Keratinocyte (primary cell): ENCODE data around the gene GJD3. TPM values are rescaled to one million over a fixed set of nuclear protein-coding genes. Genes with fewer than 3 reads are reported as not detected.
A peak's percentile ranks its signal among the peaks of the same experiment; 100 is the strongest.

Source experiments
- DNase-seq: peaks from one replicate; pipeline ENCODE4 v3.0.0-alpha.2; 2011; ENCODE audit warnings: low read depth, missing footprints, low spot score
- FAIRE-seq: peaks from 2 replicates; lab custom pipeline; 2011; peaks lifted over from hg19 to GRCh38; lab: Jason Lieb, UNC
- H2AFZ ChIP-seq: 2 replicates; pipeline ENCODE4 v1.6.0; 2012; ENCODE audit warnings: low read length, control low read depth, inconsistent platforms; ENCODE audit not compliant: control insufficient read depth
- H3K27ac ChIP-seq: 2 replicates; pipeline ENCODE4 v1.5.1; 2011; ENCODE audit warnings: low read length; ENCODE audit not compliant: control insufficient read depth, insufficient read depth
- H3K27me3 ChIP-seq: 3 replicates; pipeline ENCODE4 v1.6.0; 2011; ENCODE audit warnings: low read length; ENCODE audit not compliant: control insufficient read depth, insufficient read depth; ENCODE audit errors: extremely low read depth
- H3K36me3 ChIP-seq, 2 experiments: 2 replicates in 1 of 2; 3 replicates in 1 of 2; pipeline ENCODE4 v1.5.1; 2011; ENCODE audit warnings: low read length in 2 of 2, mild to moderate bottlenecking in 1 of 2; ENCODE audit not compliant: control insufficient read depth in 2 of 2, insufficient read depth in 2 of 2; ENCODE audit errors: extremely low read depth in 1 of 2
- H3K4me1 ChIP-seq: 3 replicates; pipeline ENCODE4 v1.5.1; 2011; ENCODE audit warnings: low read length; ENCODE audit not compliant: control insufficient read depth, insufficient read depth; ENCODE audit errors: extremely low read depth
- H3K4me2 ChIP-seq: 3 replicates; pipeline ENCODE4 v1.6.0; 2011; ENCODE audit warnings: low read depth, low read length; ENCODE audit not compliant: control insufficient read depth, insufficient read depth; ENCODE audit errors: extremely low read depth
- H3K4me3 ChIP-seq, 3 experiments: fragments of 200-600 bp in 1 of 3; sonication (generic) in 1 of 3; 2 replicates in 2 of 3; 3 replicates in 1 of 3; pipeline ENCODE4 v1.5.1; 2011 to 2016; ENCODE audit warnings: low read length in 3 of 3, mild to moderate bottlenecking in 3 of 3, control low read depth in 2 of 3, inconsistent platforms in 1 of 3, low read depth in 1 of 3, mixed read lengths in 1 of 3, mixed run types in 1 of 3, moderate library complexity in 1 of 3; ENCODE audit not compliant: control insufficient read depth in 2 of 3, insufficient read depth in 2 of 3; ENCODE audit errors: extremely low read depth in 1 of 3
- H3K79me2 ChIP-seq: 2 replicates; pipeline ENCODE4 v1.6.0; 2012; ENCODE audit warnings: low read length; ENCODE audit not compliant: control insufficient read depth, insufficient read depth
- H3K9ac ChIP-seq: 3 replicates; pipeline ENCODE4 v1.6.0; 2011; ENCODE audit warnings: low read length; ENCODE audit not compliant: control insufficient read depth, insufficient read depth; ENCODE audit errors: extremely low read depth
- H3K9me1 ChIP-seq: 3 replicates; pipeline ENCODE4 v1.6.0; 2011; ENCODE audit warnings: low read length; ENCODE audit not compliant: control insufficient read depth, insufficient read depth; ENCODE audit errors: extremely low read depth
- H3K9me3 ChIP-seq: 2 replicates; pipeline ENCODE4 v1.5.1; 2012; ENCODE audit warnings: low read depth, low read length; ENCODE audit not compliant: control insufficient read depth
- H4K20me1 ChIP-seq: 3 replicates; pipeline ENCODE4 v1.6.0; 2011; ENCODE audit warnings: low read length; ENCODE audit not compliant: control insufficient read depth, insufficient read depth; ENCODE audit errors: extremely low read depth
- CTCF ChIP-seq, 3 experiments: IDR thresholded peaks in 1 of 3; conservative IDR thresholded peaks in 1 of 3; optimal IDR thresholded peaks in 1 of 3; 2 replicates in 2 of 3; 3 replicates in 1 of 3; pipeline versions ENCODE3 to v1.5.1; 2011; ENCODE audit warnings: low read length in 3 of 3, mild to moderate bottlenecking in 3 of 3, moderate library complexity in 2 of 3, control low read depth in 1 of 3, inconsistent platforms in 1 of 3; ENCODE audit not compliant: insufficient read depth in 2 of 3; ENCODE audit errors: extremely low read depth in 1 of 3
- EZH2 ChIP-seq: IDR thresholded peaks from one replicate; pipeline ENCODE4 v1.6.1; 2012; ENCODE audit warnings: inconsistent platforms, mild to moderate bottlenecking, low read length, moderate library complexity
- dilution Hi-C: fragments of 300-500 bp; cut with MboI; formaldehyde crosslinking; loops from one replicate; pipeline ENCODE4 v1.7.0; 2020; ENCODE audit warnings: low sequenced_read_pairs; ENCODE audit not compliant: extremely low pct_ligation_motif_present
- polyA plus RNA-seq, 5 experiments: library from polyadenylated mRNA; depleted of rRNA in 3 of 5; stranded (reverse) in 3 of 5; stranded (forward) in 1 of 5; unstranded in 1 of 5; fragments of >200 nt; gene quantifications; 1 replicate in 1 of 5; 2 replicates in 3 of 5; 3 replicates in 1 of 5; pipeline versions ENCODE4 v1.2.1 to v1.2.3, GENCODE V29; 2011 to 2012; ENCODE audit warnings: missing spikeins in 2 of 5, low read depth in 1 of 5, low replicate concordance in 1 of 5

GJD3 gene
- polyA plus RNA-seq, 1 donor (not counting 4 experiments of a cell fraction or from before 2014, with no cell fraction given): not detected

GRCh38 chr17:40350689-40351358 lies 13.7 kb downstream of the GJD3 start:
- H3K4me1 ChIP-seq: peaks cover 43% of the 10 kb centered on the region
- H3K79me2 ChIP-seq: peaks cover 21% of the 10 kb centered on the region
- H3K9me3 ChIP-seq: no peaks in the 10 kb centered on the region
- H3K4me3 ChIP-seq: no peak overlapping the region
- peak overlapping the region; percentile 74 for H3K9ac ChIP-seq
- H3K4me2 ChIP-seq: no peak overlapping the region
- H4K20me1 ChIP-seq: no peaks in the 10 kb centered on the region
- no peak for DNase-seq
- H3K27me3 ChIP-seq: no peaks in the 10 kb centered on the region
- no peak overlapping the region for H2AFZ ChIP-seq
- peaks cover 2% of the 10 kb centered on the region for H3K9me1 ChIP-seq
- H3K36me3 ChIP-seq: peaks cover 14 to 20% of the 10 kb centered on the region in 2 experiments
- dilution Hi-C loops: no loop called here
- H3K27ac ChIP-seq: peak overlapping the region; percentile 90
- FAIRE-seq: no peak
- no peak for TF ChIP-seq CTCF (optimal IDR thresholded peaks at IDR 0.05 in 1 of 3, IDR thresholded peaks at IDR 0.05 in 1 of 3, conservative IDR thresholded peaks at IDR 0.05 in 1 of 3; ENCODE audit: extremely low read depth in 1 of 3, insufficient read depth in 2 of 3, low read length in 3 of 3)
- no peak for TF ChIP-seq EZH2

DNA sequence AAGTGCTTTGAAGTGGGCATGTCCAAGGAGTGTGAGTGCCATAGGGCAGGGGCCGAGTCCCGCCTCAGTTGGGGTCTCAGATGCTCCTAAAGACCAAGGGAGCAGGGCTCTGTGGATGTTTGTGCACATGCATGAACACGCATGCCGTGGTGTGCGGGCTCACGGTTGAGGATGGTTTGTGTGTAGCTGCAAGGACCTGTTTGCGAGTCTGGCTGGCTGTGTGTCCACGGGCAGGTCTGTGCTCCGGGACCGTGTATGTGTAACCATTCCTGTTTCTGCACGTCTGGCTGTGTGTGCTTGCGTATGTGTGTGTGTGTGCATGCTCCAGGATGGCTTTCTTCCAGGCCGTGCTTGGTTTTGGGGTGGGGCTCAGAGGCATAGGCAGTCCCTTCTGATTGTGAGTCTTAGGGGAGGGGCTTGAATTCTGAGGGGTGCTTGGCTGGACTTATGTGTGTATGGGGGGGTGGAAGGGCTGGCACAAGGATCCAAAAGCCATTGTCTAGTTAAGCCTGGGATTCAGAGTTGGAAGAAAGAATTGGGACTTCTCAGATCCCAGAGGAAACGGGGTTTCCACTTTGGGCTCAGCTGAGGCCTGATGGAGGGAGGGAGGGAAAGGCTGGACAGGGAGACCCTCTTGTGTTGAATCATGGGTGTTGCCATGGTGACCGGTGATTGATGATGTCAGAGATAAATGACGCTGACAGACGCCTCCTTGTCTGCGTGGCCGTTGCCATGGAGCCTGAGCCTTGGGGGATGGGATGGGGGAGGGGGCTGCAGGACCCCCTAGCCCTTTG lies 14.4 kb downstream of the GJD3 start:
- peak overlapping the region; percentile 74 for H3K9ac ChIP-seq
- H3K36me3 ChIP-seq: peaks cover 9 to 18% of the 10 kb centered on the region in 2 experiments
- no peaks in the 10 kb centered on the region for H3K9me3 ChIP-seq
- H3K4me2 ChIP-seq: peak overlapping the region; percentile 91
- H3K4me1 ChIP-seq: peaks cover 50% of the 10 kb centered on the region
- TF ChIP-seq CTCF (optimal IDR thresholded peaks at IDR 0.05 in 1 of 3, IDR thresholded peaks at IDR 0.05 in 1 of 3, conservative IDR thresholded peaks at IDR 0.05 in 1 of 3; ENCODE audit: extremely low read depth in 1 of 3, insufficient read depth in 2 of 3, low read length in 3 of 3): no peak
- TF ChIP-seq EZH2: no peak
- dilution Hi-C loops: no loop called here
- no peaks in the 10 kb centered on the region for H3K27me3 ChIP-seq
- no peak overlapping the region for H2AFZ ChIP-seq
- H3K79me2 ChIP-seq: peaks cover 21% of the 10 kb centered on the region
- FAIRE-seq (no peak), DNase-seq (peak; percentile 83)
- H3K27ac ChIP-seq: peak overlapping the region; percentile 90
- peak overlapping the region in 2 of 3 experiments; percentile 46 to 57 for H3K4me3 ChIP-seq
- H3K9me1 ChIP-seq: peaks cover 2% of the 10 kb centered on the region
- H4K20me1 ChIP-seq: no peaks in the 10 kb centered on the region
